Activated CD4-positive, alpha-beta memory T cell treated with anti-CD3 and anti-CD28 coated beads for 36 hours (primary cell): ENCODE data around the gene NOTCH1. TPM values are rescaled to one million over a fixed set of nuclear protein-coding genes. Genes with fewer than 3 reads are reported as not detected.
A peak's percentile ranks its signal among the peaks of the same experiment; 100 is the strongest.

Experiments
- CTCF ChIA-PET: fragments of 350-600 bp; sonication (Branson Sonifier 250); formaldehyde crosslinking; loops from one replicate; lab custom pipeline; 2021; ENCODE audit warnings: antibody characterized with exemption, inconsistent platforms; lab: Charles Lee
- POLR2A ChIA-PET: fragments of 350-600 bp; sonication (Branson Sonifier 250); formaldehyde crosslinking; loops from one replicate; lab custom pipeline; 2021; ENCODE audit warnings: antibody characterized with exemption; lab: Charles Lee
- DNase-seq: peaks from one replicate; pipeline ENCODE4 v3.0.0-alpha.2; 2020
- H3K27ac Mint-ChIP-seq: one replicate; pipeline ENCODE4 v1.8.0; 2021; ENCODE audit warnings: mixed read lengths
- H3K27me3 Mint-ChIP-seq: one replicate; pipeline ENCODE4 v1.8.0; 2021; ENCODE audit warnings: mixed read lengths
- H3K36me3 Mint-ChIP-seq: one replicate; pipeline ENCODE4 v1.8.0; 2021; ENCODE audit warnings: mixed read lengths
- H3K4me1 Mint-ChIP-seq: one replicate; pipeline ENCODE4 v1.8.0; 2021; ENCODE audit warnings: low read depth, mixed read lengths
- H3K4me3 Mint-ChIP-seq: one replicate; pipeline ENCODE4 v1.8.0; 2021; ENCODE audit warnings: mild to moderate bottlenecking, mixed read lengths
- H3K9me3 Mint-ChIP-seq: one replicate; pipeline ENCODE4 v1.8.0; 2021; ENCODE audit warnings: mixed read lengths
- intact Hi-C: fragments of 100-400 bp; cut with micrococcal nuclease; formaldehyde crosslinking; loops from one replicate; pipeline ENCODE4 v1.15.1; 2023
- total RNA-seq, 2 experiments: library from RNA; stranded (reverse); gene quantifications; one replicate each; pipeline ENCODE4 v1.2.3, GENCODE V29; 2021

NOTCH1 gene
- total RNA-seq, 2 experiments from 2014 or later, result 67.0 to 68.3 TPM

DNA sequence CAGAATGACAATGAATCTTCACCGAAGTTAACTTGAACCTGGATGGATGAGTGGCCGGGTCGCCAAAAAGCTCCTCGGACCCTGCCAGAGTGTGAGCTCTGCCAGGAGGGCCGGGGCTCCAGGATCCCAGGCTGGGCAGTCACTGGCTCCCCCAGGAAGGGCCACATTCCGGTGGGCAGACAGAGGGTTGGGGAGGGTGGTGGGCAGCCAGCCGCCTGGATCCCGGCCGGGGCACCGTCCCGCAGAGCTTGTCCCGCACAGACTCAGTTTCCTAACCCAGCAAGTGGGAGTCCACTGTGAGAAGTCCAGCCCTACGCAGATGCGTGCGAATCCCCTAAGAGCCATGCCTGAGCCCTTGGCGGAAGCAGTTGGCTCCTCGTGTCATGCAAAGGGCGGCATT, 10.3 kb upstream of the NOTCH1 start:
- ChIA-PET POLR2A (no interaction called here), CTCF (interaction anchor here (1.0 kb wide), 1 partner anchor 75 kb away, joined by 4 read pairs; no protein-coding TSS in a partner anchor)
- H3K9me3 Mint-ChIP-seq, result peaks cover 17% of the 10 kb centered on the region
- peaks cover 16% of the 10 kb centered on the region for H3K4me1 Mint-ChIP-seq
- H3K27ac Mint-ChIP-seq, result no peak overlapping the region
- H3K36me3 Mint-ChIP-seq, result no peaks in the 10 kb centered on the region
- H3K27me3 Mint-ChIP-seq, result no peaks in the 10 kb centered on the region
- DNase-seq, result no peak
- intact Hi-C loops, result no loop called here
- H3K4me3 Mint-ChIP-seq, result no peak overlapping the region

- H3K27ac Mint-ChIP-seq, result no peak overlapping the region
- peaks cover 12% of the 10 kb centered on the region for H3K9me3 Mint-ChIP-seq
- CTCF ChIA-PET, result no interaction called here
- peak overlapping the region; percentile 26 for H3K4me3 Mint-ChIP-seq
- DNase-seq, result no peak
- peaks cover 24% of the 10 kb centered on the region for H3K4me1 Mint-ChIP-seq
- POLR2A ChIA-PET, result no interaction called here
- intact Hi-C loops, result no loop called here
- no peaks in the 10 kb centered on the region for H3K27me3 Mint-ChIP-seq
- no peaks in the 10 kb centered on the region for H3K36me3 Mint-ChIP-seq
Observed at GRCh38 chr9:136554870-136555269, 9.0 kb upstream of the NOTCH1 start.

GRCh38 chr9:136553581-136553980, 7.7 kb upstream of the NOTCH1 start:
- Mint-ChIP-seq H3K4me1 (peaks cover 24% of the 10 kb centered on the region), H3K4me3 (no peak overlapping the region), H3K36me3 (no peaks in the 10 kb centered on the region), H3K27ac (no peak overlapping the region), H3K9me3 (peaks cover under 1% of the 10 kb centered on the region), H3K27me3 (no peaks in the 10 kb centered on the region)
- intact Hi-C loops, result no loop called here
- ChIA-PET POLR2A (no interaction called here), CTCF (no interaction called here)
- no peak for DNase-seq

DNA sequence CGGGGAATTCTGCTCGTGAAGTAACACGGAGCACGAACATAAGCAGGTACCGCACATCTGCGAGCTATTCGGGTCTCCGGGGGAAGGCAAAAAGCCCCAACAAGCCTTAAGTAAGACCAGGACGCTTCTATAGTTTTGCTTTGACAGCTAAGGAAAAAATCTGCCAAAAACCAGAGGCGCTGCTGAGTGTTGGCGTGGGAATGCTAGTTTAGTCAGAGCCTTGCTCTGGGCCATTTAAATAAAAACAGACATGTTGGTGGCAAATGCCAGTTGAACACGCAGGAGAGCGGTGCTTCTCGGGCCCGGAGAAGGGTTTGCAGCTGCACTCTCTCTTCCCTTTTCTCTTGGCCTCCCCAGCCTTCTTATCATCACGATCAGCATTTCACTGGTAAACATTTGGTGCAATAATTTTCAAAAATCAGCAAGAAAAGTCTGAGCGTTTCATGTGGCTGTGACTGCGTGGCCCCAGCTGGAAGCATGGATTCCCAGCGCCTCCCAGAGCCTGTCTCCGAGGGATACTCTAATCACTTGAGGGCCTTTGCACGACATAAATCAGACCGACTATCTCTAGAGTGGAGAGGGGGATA, 6.4 kb upstream of the NOTCH1 start:
- intact Hi-C loops, result no loop called here
- H3K4me1 Mint-ChIP-seq, result peaks cover 22% of the 10 kb centered on the region
- H3K4me3 Mint-ChIP-seq, result no peak overlapping the region
- DNase-seq, result peak; percentile 39
- no peaks in the 10 kb centered on the region for H3K36me3 Mint-ChIP-seq
- ChIA-PET CTCF (interaction anchor here (0.6 to 1.0 kb wide), 3 partner anchors 64 to 240 kb away, joined by 3 to 5 read pairs (median 3); no protein-coding TSS in a partner anchor), POLR2A (interaction anchor here (1.2 kb wide), 1 partner anchor 12 kb away, joined by 5 read pairs; no protein-coding TSS in a partner anchor)
- H3K9me3 Mint-ChIP-seq, result no peaks in the 10 kb centered on the region
- no peak overlapping the region for H3K27ac Mint-ChIP-seq
- H3K27me3 Mint-ChIP-seq, result no peaks in the 10 kb centered on the region

DNA sequence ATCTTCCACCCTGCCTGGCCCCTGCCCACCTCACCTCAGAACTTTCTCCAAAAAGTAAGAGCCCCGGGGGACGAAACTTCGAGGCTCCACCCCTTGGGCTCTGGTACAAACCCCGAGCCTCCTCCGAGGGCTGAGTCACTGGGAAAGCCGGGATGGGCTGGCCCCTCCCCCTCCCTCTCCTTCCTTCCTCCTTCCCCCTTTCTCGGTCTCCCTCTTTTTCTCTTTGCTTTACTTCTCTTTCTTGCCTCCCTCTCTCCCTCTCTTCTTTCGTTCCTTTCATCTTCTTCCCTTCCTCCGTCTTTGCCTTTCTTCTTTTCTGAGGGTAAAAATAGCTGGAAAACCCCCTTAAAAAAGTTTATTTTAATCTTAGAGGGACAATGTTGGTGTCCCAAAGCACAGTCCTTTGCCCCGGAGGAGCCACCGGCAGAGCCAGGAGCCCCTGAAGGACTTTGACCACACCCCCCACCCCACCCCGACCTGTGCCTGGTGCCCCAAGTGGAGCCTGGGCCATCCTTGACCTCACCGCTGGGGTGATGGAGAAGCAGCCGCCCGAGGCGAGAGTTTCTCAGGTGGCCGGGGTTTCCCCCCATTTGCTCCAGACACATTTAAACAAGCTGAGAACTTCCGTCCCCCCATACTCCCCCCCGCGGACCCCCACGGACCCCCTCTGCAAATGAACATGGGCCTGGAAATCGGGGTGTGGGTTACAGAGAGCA, 5.7 kb upstream of the NOTCH1 start:
- no peaks in the 10 kb centered on the region for H3K27me3 Mint-ChIP-seq
- ChIA-PET POLR2A (interaction anchor here (1.2 kb wide), 1 partner anchor 11 kb away, joined by 5 read pairs; no protein-coding TSS in a partner anchor), CTCF (interaction anchor here (0.6 to 1.0 kb wide), 3 partner anchors 64 to 239 kb away, joined by 3 to 5 read pairs (median 3); no protein-coding TSS in a partner anchor)
- no peak overlapping the region for H3K4me3 Mint-ChIP-seq
- no peaks in the 10 kb centered on the region for H3K36me3 Mint-ChIP-seq
- no peak overlapping the region for H3K27ac Mint-ChIP-seq
- no peaks in the 10 kb centered on the region for H3K9me3 Mint-ChIP-seq
- DNase-seq, result no peak
- intact Hi-C loops, result no loop called here
- H3K4me1 Mint-ChIP-seq, result peaks cover 28% of the 10 kb centered on the region

- intact Hi-C loops, result no loop called here
- Mint-ChIP-seq H3K36me3 (no peaks in the 10 kb centered on the region), H3K27me3 (no peaks in the 10 kb centered on the region), H3K9me3 (no peaks in the 10 kb centered on the region), H3K27ac (no peak overlapping the region), H3K4me3 (no peak overlapping the region), H3K4me1 (peaks cover 28% of the 10 kb centered on the region)
- POLR2A ChIA-PET, result interaction anchor here (1.2 kb wide), 1 partner anchor 10 kb away, joined by 5 read pairs; no protein-coding TSS in a partner anchor
- DNase-seq, result no peak
- CTCF ChIA-PET, result no interaction called here
Observed at GRCh38 chr9:136550439-136551289, 4.8 kb upstream of the NOTCH1 start.

GRCh38 chr9:136549010-136549980, 3.4 kb upstream of the NOTCH1 start:
- H3K9me3 Mint-ChIP-seq, result no peaks in the 10 kb centered on the region
- CTCF ChIA-PET, result interaction anchor here (1.3 kb wide), 1 partner anchor 65 kb away, joined by 5 read pairs; no protein-coding TSS in a partner anchor
- POLR2A ChIA-PET, result interaction anchor here (0.6 to 2.5 kb wide), 3 partner anchors 10 to 179 kb away, joined by 3 to 9 read pairs (median 6); no protein-coding TSS in a partner anchor

DNA sequence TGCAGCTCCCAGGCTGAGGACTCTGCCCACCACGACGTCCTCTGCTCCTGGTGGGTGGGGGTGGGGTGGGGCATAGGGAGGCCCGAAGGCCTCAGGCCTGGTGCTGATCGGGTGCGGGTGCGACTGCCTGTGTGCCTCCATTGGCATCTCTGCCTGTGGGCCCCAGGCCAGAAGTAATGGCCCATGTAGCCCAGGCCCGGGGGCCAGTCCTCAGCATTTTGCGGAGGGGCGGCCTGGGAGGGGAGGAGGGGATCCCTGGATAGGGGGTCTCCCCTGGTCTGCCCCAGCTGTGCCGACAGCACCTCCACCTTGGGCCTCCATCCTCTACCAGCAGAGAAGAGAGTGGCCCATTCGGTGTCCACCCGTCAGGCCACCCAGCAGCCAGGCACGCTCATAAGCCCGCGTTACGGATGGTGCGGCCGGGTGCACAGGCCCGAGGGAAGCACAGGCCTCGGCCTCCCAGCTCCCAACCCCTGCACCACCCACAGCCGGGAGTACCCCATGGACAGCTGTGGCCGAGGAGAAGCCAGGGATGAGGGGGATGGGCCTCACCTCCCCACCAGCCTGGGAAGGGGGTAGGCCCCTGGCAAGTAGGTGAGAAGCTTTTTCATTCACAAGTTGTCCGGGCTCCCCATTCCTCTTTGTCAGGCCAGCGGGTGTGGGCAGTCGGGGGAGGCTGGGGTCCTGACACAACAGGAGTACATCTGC, 1.8 kb upstream of the NOTCH1 start:
- H3K27me3 Mint-ChIP-seq, result no peaks in the 10 kb centered on the region
- DNase-seq, result no peak
- CTCF ChIA-PET, result interaction anchor here (1.1 to 1.3 kb wide), 2 partner anchors 62 to 63 kb away, joined by 3 to 5 read pairs; no protein-coding TSS in a partner anchor
- peaks cover 47% of the 10 kb centered on the region for H3K4me1 Mint-ChIP-seq
- peaks cover 9% of the 10 kb centered on the region for H3K36me3 Mint-ChIP-seq
- POLR2A ChIA-PET, result interaction anchor here (1.5 to 2.5 kb wide), 3 partner anchors 8 to 14 kb away, joined by 5 to 9 read pairs (median 6); no protein-coding TSS in a partner anchor
- no peak overlapping the region for H3K4me3 Mint-ChIP-seq
- intact Hi-C loops, result loop anchor here (2.0 to 10.0 kb wide), 4 partner anchors 15 to 525 kb away; partner anchors contain the start of genes QSOX2, SAPCD2 and TMEM250
- no peak overlapping the region for H3K27ac Mint-ChIP-seq
- no peaks in the 10 kb centered on the region for H3K9me3 Mint-ChIP-seq

More at GRCh38 chr9:136549010-136549980, 3.4 kb upstream of the NOTCH1 start:
- peaks cover 30% of the 10 kb centered on the region for H3K4me1 Mint-ChIP-seq
- no peaks in the 10 kb centered on the region for H3K36me3 Mint-ChIP-seq
- no peak overlapping the region for H3K27ac Mint-ChIP-seq
- H3K4me3 Mint-ChIP-seq, result no peak overlapping the region
- no peaks in the 10 kb centered on the region for H3K27me3 Mint-ChIP-seq
- intact Hi-C loops, result loop anchor here (5.0 to 10.0 kb wide), 3 partner anchors 304 to 523 kb away; partner anchors contain the start of genes QSOX2, SAPCD2 and TMEM250
- DNase-seq, result no peak

DNA sequence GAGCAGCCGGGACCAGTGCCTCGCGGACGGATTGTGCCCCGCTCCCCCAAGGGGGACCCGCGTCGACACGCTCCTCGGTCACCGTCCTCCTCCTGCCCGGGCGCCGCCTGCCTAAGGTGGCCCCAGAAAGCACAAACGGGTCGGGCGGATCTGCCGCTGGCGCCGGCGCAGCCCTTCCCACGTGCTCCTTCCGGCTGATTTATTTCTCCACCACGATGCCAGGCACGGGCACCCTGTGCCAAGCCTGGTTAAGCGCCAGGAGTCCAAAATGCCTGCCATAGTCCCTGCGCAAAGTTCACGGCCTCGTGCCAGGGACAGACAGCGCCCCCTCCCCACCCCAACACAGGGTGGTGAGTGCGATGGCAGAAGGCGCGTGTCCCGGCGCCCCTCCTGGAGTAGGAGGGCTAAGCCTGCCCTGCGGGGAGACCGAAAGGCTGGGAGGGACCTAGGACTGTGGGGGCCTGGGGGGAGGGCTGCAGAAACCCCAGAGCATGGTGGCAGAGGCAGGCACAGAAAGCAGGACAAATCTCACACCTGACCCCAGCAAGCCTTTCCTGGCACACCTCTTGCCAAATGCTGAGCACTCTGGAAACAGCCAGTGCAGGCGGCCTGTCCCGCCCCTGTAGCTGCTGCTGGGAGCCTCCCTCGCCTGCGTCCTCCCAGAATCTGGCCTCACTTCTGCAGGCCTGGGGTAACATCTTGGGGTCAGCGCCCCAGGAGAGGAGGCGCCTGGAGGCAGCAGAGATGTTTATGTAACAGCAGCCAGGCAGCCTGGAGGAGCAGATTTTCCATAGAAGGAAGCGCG, 1.1 kb upstream of the NOTCH1 start:
- peak overlapping the region; percentile 70 for H3K27ac Mint-ChIP-seq
- POLR2A ChIA-PET, result interaction anchor here (1.2 to 1.5 kb wide), 2 partner anchors 10 to 14 kb away, joined by 5 to 10 read pairs; no protein-coding TSS in a partner anchor
- no peaks in the 10 kb centered on the region for H3K27me3 Mint-ChIP-seq
- peaks cover 45% of the 10 kb centered on the region for H3K4me1 Mint-ChIP-seq
- peaks cover 13% of the 10 kb centered on the region for H3K36me3 Mint-ChIP-seq
- no peaks in the 10 kb centered on the region for H3K9me3 Mint-ChIP-seq
- CTCF ChIA-PET, result interaction anchor here (0.7 kb wide), 1 partner anchor 184 kb away, joined by 4 read pairs; no protein-coding TSS in a partner anchor
- intact Hi-C loops, result loop anchor here (1.0 to 10.0 kb wide), 5 partner anchors 14 to 525 kb away; partner anchors contain the start of genes QSOX2, SAPCD2, SEC16A and TMEM250
- peak overlapping the region; percentile 68 for H3K4me3 Mint-ChIP-seq
- peak; percentile 76 for DNase-seq
